ENCODE results near the gene CDC14B.

GRCh38 chr9:96556701-96557461 lies 62.8 kb downstream of the CDC14B start:
- no peak for TF ChIP-seq CTCF (IDR thresholded peaks at IDR 0.05)
- no peak for TF ChIP-seq POLR2AphosphoS5 (IDR thresholded peaks at IDR 0.05)
- no peak for TF ChIP-seq EP300 (IDR thresholded peaks at IDR 0.05)
- no peak for TF ChIP-seq POLR2A (IDR thresholded peaks at IDR 0.05)
